ENCODE data around the gene NCAPD2. TPM values are rescaled to one million over a fixed set of nuclear protein-coding genes. Genes with fewer than 3 reads are reported as not detected.

The NCAPD2 gene
- polyA plus RNA-seq, 3 donors = 6.2 to 15.0 (median 8.3) TPM

- TF ChIP-seq, protein P1, sequence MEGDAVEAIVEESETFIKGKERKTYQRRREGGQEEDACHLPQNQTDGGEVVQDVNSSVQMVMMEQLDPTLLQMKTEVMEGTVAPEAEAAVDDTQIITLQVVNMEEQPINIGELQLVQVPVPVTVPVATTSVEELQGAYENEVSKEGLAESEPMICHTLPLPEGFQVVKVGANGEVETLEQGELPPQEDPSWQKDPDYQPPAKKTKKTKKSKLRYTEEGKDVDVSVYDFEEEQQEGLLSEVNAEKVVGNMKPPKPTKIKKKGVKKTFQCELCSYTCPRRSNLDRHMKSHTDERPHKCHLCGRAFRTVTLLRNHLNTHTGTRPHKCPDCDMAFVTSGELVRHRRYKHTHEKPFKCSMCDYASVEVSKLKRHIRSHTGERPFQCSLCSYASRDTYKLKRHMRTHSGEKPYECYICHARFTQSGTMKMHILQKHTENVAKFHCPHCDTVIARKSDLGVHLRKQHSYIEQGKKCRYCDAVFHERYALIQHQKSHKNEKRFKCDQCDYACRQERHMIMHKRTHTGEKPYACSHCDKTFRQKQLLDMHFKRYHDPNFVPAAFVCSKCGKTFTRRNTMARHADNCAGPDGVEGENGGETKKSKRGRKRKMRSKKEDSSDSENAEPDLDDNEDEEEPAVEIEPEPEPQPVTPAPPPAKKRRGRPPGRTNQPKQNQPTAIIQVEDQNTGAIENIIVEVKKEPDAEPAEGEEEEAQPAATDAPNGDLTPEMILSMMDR (IDR thresholded peaks at IDR 0.05) = no peak
- Histone ChIP-seq H3K9ac (ENCODE audit: insufficient read depth, low read length, poor library complexity, severe bottlenecking) (no peak overlapping the region), H3K27ac (ENCODE audit: low read depth in 1 of 2, low read length in 2 of 2) (no peak overlapping the region), H3K4me2 (replicated peaks; ENCODE audit: extremely low read depth, low read length, poor library complexity, severe bottlenecking) (peak overlapping the region; percentile 94), H4K20me1 (ENCODE audit: insufficient read depth, low read length) (peaks cover 34% of the 10 kb centered on the region), H3K9me3 (replicated peaks in 1 of 2; ENCODE audit: control insufficient read depth in 1 of 2, insufficient read depth in 1 of 2, low read length in 2 of 2) (no peaks in the 10 kb centered on the region), H3K36me3 (replicated peaks in 1 of 2; ENCODE audit: control insufficient read depth in 1 of 2, insufficient read depth in 2 of 2, low read length in 2 of 2) (peaks cover 16 to 26% of the 10 kb centered on the region in 2 donors), H3K27me3 (ENCODE audit: control insufficient read depth in 2 of 2, insufficient read depth in 2 of 2, low read length in 2 of 2) (no peaks in the 10 kb centered on the region), H3K4me1 (ENCODE audit: control insufficient read depth in 1 of 2, insufficient read depth in 2 of 2, low read length in 2 of 2) (peaks cover 19 to 36% of the 10 kb centered on the region in 2 donors), H2AFZ (ENCODE audit: insufficient read depth, low read depth, low read length, poor library complexity, severe bottlenecking) (no peak overlapping the region), H3K79me2 (ENCODE audit: insufficient read depth, low read length) (peaks cover 29% of the 10 kb centered on the region), H3K4me3 (replicated peaks in 1 of 3; ENCODE audit: low read depth in 2 of 3, low read length in 3 of 3) (peak overlapping the region in 1 of 3 experiments; percentile 86)
- intact Hi-C loops (cut with micrococcal nuclease) = loop anchor here in 1 of 2 donors (2.0 to 5.0 kb wide), 2 partner anchors 46 to 147 kb away; no protein-coding TSS in a partner anchor
- no peak for DNase-seq
- Mint-ChIP-seq H3K4me1 (peaks cover 50% of the 10 kb centered on the region), H3K27ac (no peak overlapping the region), H3K9me3 (no peaks in the 10 kb centered on the region), H3K36me3 (peaks cover 35 to 38% of the 10 kb centered on the region in 2 donors), H3K27me3 (ENCODE audit: low read depth in 3 of 3) (peaks cover 0 to 2% (median 1%) of the 10 kb centered on the region in 3 donors), H3K4me3 (peak overlapping the region in 1 of 2 donors; percentile 90)
- WGBS (ENCODE audit: insufficient coverage) = 91% methylated on average over 5 of the region's 6 CpGs
Measured at GRCh38 chr12:6469092-6469491, 24.8 kb upstream of the NCAPD2 start.

DNA sequence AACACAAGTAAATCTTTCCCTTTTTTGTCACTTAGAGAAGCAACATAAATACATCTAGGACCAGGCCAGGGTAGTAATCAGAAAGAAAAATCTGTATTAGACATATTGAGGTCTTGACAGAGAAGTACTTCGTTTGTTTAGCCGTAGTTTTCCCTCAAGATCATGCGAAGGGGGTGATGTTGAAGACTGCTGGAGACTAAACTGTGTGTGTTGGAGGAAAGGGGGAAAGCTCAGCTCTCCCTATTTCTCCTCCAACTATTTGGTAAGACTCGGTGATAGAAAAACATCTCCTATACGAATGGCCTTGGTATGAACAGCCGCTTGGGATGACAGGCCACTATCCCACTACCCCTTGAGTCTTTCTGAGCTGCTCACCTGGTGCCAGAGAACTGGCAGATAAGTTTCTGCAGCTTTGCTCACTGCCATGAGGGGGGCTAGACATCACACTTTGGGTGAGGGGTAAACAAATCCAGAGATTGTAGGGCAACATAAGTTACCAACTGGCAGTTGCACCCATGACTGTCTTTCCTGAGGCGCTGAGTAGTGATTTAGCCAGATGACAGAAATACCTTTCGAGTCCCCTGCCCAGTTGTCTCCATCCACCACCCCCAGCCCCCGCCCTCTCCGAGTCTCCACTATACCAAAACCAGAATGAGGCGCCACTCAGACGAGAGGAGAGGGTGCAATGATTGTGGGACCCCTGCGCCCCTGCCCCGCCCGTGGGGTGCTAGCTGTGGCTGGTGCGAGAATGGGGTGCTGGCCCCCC is 24.1 kb upstream of the NCAPD2 start:
- Histone ChIP-seq H3K27me3 (ENCODE audit: control insufficient read depth in 2 of 2, insufficient read depth in 2 of 2, low read length in 2 of 2) (no peaks in the 10 kb centered on the region), H3K4me1 (ENCODE audit: control insufficient read depth in 1 of 2, insufficient read depth in 2 of 2, low read length in 2 of 2) (peaks cover 19 to 36% of the 10 kb centered on the region in 2 donors), H3K27ac (ENCODE audit: low read depth in 1 of 2, low read length in 2 of 2) (peak overlapping the region; percentile 77 to 83), H3K4me3 (replicated peaks in 1 of 3; ENCODE audit: low read depth in 2 of 3, low read length in 3 of 3) (peak overlapping the region; percentile 52 to 88 (median 86)), H3K36me3 (replicated peaks in 1 of 2; ENCODE audit: control insufficient read depth in 1 of 2, insufficient read depth in 2 of 2, low read length in 2 of 2) (peaks cover 10 to 19% of the 10 kb centered on the region in 2 donors), H3K4me2 (replicated peaks; ENCODE audit: extremely low read depth, low read length, poor library complexity, severe bottlenecking) (peak overlapping the region; percentile 94), H3K9me3 (replicated peaks in 1 of 2; ENCODE audit: control insufficient read depth in 1 of 2, insufficient read depth in 1 of 2, low read length in 2 of 2) (no peaks in the 10 kb centered on the region), H3K79me2 (ENCODE audit: insufficient read depth, low read length) (peaks cover 29% of the 10 kb centered on the region), H2AFZ (ENCODE audit: insufficient read depth, low read depth, low read length, poor library complexity, severe bottlenecking) (peak overlapping the region; percentile 85), H4K20me1 (ENCODE audit: insufficient read depth, low read length) (peaks cover 31% of the 10 kb centered on the region), H3K9ac (ENCODE audit: insufficient read depth, low read length, poor library complexity, severe bottlenecking) (peak overlapping the region; percentile 62)
- H3K9me3 Mint-ChIP-seq = no peaks in the 10 kb centered on the region
- peaks cover 28 to 31% of the 10 kb centered on the region in 2 donors for H3K36me3 Mint-ChIP-seq
- peak overlapping the region; percentile 60 to 98 (median 95) for H3K27ac Mint-ChIP-seq
- peaks cover 44% of the 10 kb centered on the region for H3K4me1 Mint-ChIP-seq
- H3K27me3 Mint-ChIP-seq (ENCODE audit: low read depth in 3 of 3) = peaks cover under 1 to 2% (median 1%) of the 10 kb centered on the region in 3 donors
- 0% methylated on average over 5 of the region's 16 CpGs for WGBS (ENCODE audit: insufficient coverage)
- intact Hi-C loops (cut with micrococcal nuclease) = loop anchor here (1.0 to 5.0 kb wide), 6 partner anchors 7 to 147 kb away; partner anchors contain the start of genes GAPDH (in 1 of the 2) and MRPL51 (in 1 of the 2)
- peak in 1 of 3 donors; percentile 6 for DNase-seq
- H3K4me3 Mint-ChIP-seq = peak overlapping the region; percentile 84 to 90
- TF ChIP-seq, protein P1 (IDR thresholded peaks at IDR 0.05) = no peak

Data from CD14-positive monocyte (primary cell).